ENCODE results near the gene OR11H7.
"Not testable (repeated sequence)": the region's sequence is repeated elsewhere in the genome, so short reads cannot be mapped to it uniquely, and the experiment has no call there.

OR11H7 gene

GRCh38 chr14:20228681-20229080 is at the start of gene OR11H7:
OR11H7 (plus strand) TSS chr14:20228981.
- no peak within 1 kb of the TSS for H3K27ac Mint-ChIP-seq (ENCODE audit: low read depth)
- ATAC-seq (replicated peaks; ENCODE audit: extremely low read depth, poor library complexity, severe bottlenecking): no peak

GRCh38 chr14:20179218-20179617 is 49.6 kb upstream of the OR11H7 start:
- no peaks in the 10 kb centered on the region for H3K36me3 Mint-ChIP-seq (ENCODE audit: insufficient read depth)
- peaks cover 21% of the 10 kb centered on the region for H3K27me3 Mint-ChIP-seq
- no peak overlapping the region for H3K27ac Mint-ChIP-seq (ENCODE audit: low read depth)
- ATAC-seq (replicated peaks; ENCODE audit: extremely low read depth, poor library complexity, severe bottlenecking) (no peak), DNase-seq (ENCODE audit: low spot score in 2 of 2) (no peak)
- peaks cover 6% of the 10 kb centered on the region for H3K4me1 Mint-ChIP-seq
- H3K9me3 Mint-ChIP-seq: no peaks in the 10 kb centered on the region
- no peak overlapping the region for H3K4me3 Mint-ChIP-seq

More at GRCh38 chr14:20228681-20229080, at the start of gene OR11H7:
- no peaks in the 10 kb centered on the region for H3K36me3 Mint-ChIP-seq (ENCODE audit: insufficient read depth)
- H3K4me1 Mint-ChIP-seq: no peaks in the 10 kb centered on the region
- no peak within 1 kb of the TSS for H3K4me3 Mint-ChIP-seq
- no peak for DNase-seq (ENCODE audit: low spot score in 2 of 2)
- peaks cover 8% of the 10 kb centered on the region for H3K9me3 Mint-ChIP-seq
- peaks cover 8% of the 10 kb centered on the region for H3K27me3 Mint-ChIP-seq

- ATAC-seq (replicated peaks; ENCODE audit: extremely low read depth, poor library complexity, severe bottlenecking) (no peak), DNase-seq (ENCODE audit: low spot score in 2 of 2) (no peak)
- H3K36me3 Mint-ChIP-seq (ENCODE audit: insufficient read depth): no peaks in the 10 kb centered on the region
- peaks cover 6% of the 10 kb centered on the region for H3K4me1 Mint-ChIP-seq
- no peaks in the 10 kb centered on the region for H3K9me3 Mint-ChIP-seq
- H3K27me3 Mint-ChIP-seq: peaks cover 21% of the 10 kb centered on the region
- H3K4me3 Mint-ChIP-seq: no peak overlapping the region
- no peak overlapping the region for H3K27ac Mint-ChIP-seq (ENCODE audit: low read depth)
Observed at GRCh38 chr14:20179880-20180279, 48.9 kb upstream of the OR11H7 start.

- H3K27ac Mint-ChIP-seq (ENCODE audit: low read depth): no peak overlapping the region
- no peaks in the 10 kb centered on the region for H3K36me3 Mint-ChIP-seq (ENCODE audit: insufficient read depth)
- peaks cover 6% of the 10 kb centered on the region for H3K4me1 Mint-ChIP-seq
- no peaks in the 10 kb centered on the region for H3K9me3 Mint-ChIP-seq
- no peak for DNase-seq (ENCODE audit: low spot score in 2 of 2)
- no peak overlapping the region for H3K4me3 Mint-ChIP-seq
- peaks cover 25% of the 10 kb centered on the region for H3K27me3 Mint-ChIP-seq
- no peak for ATAC-seq (replicated peaks; ENCODE audit: extremely low read depth, poor library complexity, severe bottlenecking)
Observed at GRCh38 chr14:20180486-20180885, 48.3 kb upstream of the OR11H7 start.

GRCh38 chr14:20184181-20184580 is 44.6 kb upstream of the OR11H7 start:
- Mint-ChIP-seq H3K9me3 (no peaks in the 10 kb centered on the region), H3K27me3 (peaks cover 35% of the 10 kb centered on the region), H3K27ac (ENCODE audit: low read depth) (no peak overlapping the region), H3K4me1 (peaks cover 6% of the 10 kb centered on the region), H3K36me3 (ENCODE audit: insufficient read depth) (no peaks in the 10 kb centered on the region), H3K4me3 (no peak overlapping the region)
- ATAC-seq (replicated peaks; ENCODE audit: extremely low read depth, poor library complexity, severe bottlenecking) (no peak), DNase-seq (ENCODE audit: low spot score in 2 of 2) (no peak)

GRCh38 chr14:20190596-20190995 is 38.2 kb upstream of the OR11H7 start, which contains the start of gene OR11G2:
OR11G2 (plus strand) TSS chr14:20190896; CDS start chr14:20197438, 6,542 bp downstream.
- Mint-ChIP-seq H3K4me3 (no peak within 1 kb of the TSS), H3K27me3 (peaks cover 31% of the 10 kb centered on the region), H3K36me3 (ENCODE audit: insufficient read depth) (no peaks in the 10 kb centered on the region), H3K9me3 (no peaks in the 10 kb centered on the region), H3K4me1 (no peaks in the 10 kb centered on the region), H3K27ac (ENCODE audit: low read depth) (no peak within 1 kb of the TSS)
- DNase-seq (ENCODE audit: low spot score in 2 of 2): no peak
- ATAC-seq (replicated peaks; ENCODE audit: extremely low read depth, poor library complexity, severe bottlenecking): no peak

- H3K9me3 Mint-ChIP-seq: no peaks in the 10 kb centered on the region
- ATAC-seq (replicated peaks; ENCODE audit: extremely low read depth, poor library complexity, severe bottlenecking) (no peak), DNase-seq (ENCODE audit: low spot score in 2 of 2) (no peak)
- no peak overlapping the region for H3K27ac Mint-ChIP-seq (ENCODE audit: low read depth)
- H3K27me3 Mint-ChIP-seq: peaks cover 23% of the 10 kb centered on the region
- no peaks in the 10 kb centered on the region for H3K36me3 Mint-ChIP-seq (ENCODE audit: insufficient read depth)
- no peak overlapping the region for H3K4me3 Mint-ChIP-seq
- no peaks in the 10 kb centered on the region for H3K4me1 Mint-ChIP-seq
Observed at GRCh38 chr14:20191396-20191795, 37.4 kb upstream of the OR11H7 start.

- H3K27ac Mint-ChIP-seq (ENCODE audit: low read depth): no peak overlapping the region
- peaks cover 29% of the 10 kb centered on the region for H3K27me3 Mint-ChIP-seq
- no peak for DNase-seq (ENCODE audit: low spot score in 2 of 2)
- no peak for ATAC-seq (replicated peaks; ENCODE audit: extremely low read depth, poor library complexity, severe bottlenecking)
- no peaks in the 10 kb centered on the region for H3K9me3 Mint-ChIP-seq
- H3K4me3 Mint-ChIP-seq: no peak overlapping the region
- no peaks in the 10 kb centered on the region for H3K36me3 Mint-ChIP-seq (ENCODE audit: insufficient read depth)
- no peaks in the 10 kb centered on the region for H3K4me1 Mint-ChIP-seq
Observed at GRCh38 chr14:20194101-20194500, 34.7 kb upstream of the OR11H7 start.

GRCh38 chr14:20195170-20195569 is 33.6 kb upstream of the OR11H7 start:
- not testable (repeated sequence) for H3K9me3 Mint-ChIP-seq; H3K27ac Mint-ChIP-seq (ENCODE audit: low read depth); ATAC-seq (replicated peaks; ENCODE audit: extremely low read depth, poor library complexity, severe bottlenecking); H3K4me1 Mint-ChIP-seq; H3K4me3 Mint-ChIP-seq; DNase-seq (ENCODE audit: low spot score in 2 of 2); H3K36me3 Mint-ChIP-seq (ENCODE audit: insufficient read depth)
- peaks cover 40% of the 10 kb centered on the region for H3K27me3 Mint-ChIP-seq

GRCh38 chr14:20195911-20196310 is 32.9 kb upstream of the OR11H7 start:
- Mint-ChIP-seq H3K27ac (ENCODE audit: low read depth) (no peak overlapping the region), H3K4me3 (no peak overlapping the region), H3K9me3 (no peaks in the 10 kb centered on the region), H3K4me1 (no peaks in the 10 kb centered on the region), H3K27me3 (peaks cover 40% of the 10 kb centered on the region), H3K36me3 (ENCODE audit: insufficient read depth) (no peaks in the 10 kb centered on the region)
- ATAC-seq (replicated peaks; ENCODE audit: extremely low read depth, poor library complexity, severe bottlenecking) (no peak), DNase-seq (ENCODE audit: low spot score in 2 of 2) (no peak)

GRCh38 chr14:20197459-20197858 is 31.3 kb upstream of the OR11H7 start:
- peaks cover 40% of the 10 kb centered on the region for H3K27me3 Mint-ChIP-seq
- no peak overlapping the region for H3K4me3 Mint-ChIP-seq
- ATAC-seq (replicated peaks; ENCODE audit: extremely low read depth, poor library complexity, severe bottlenecking) (no peak), DNase-seq (ENCODE audit: low spot score in 2 of 2) (no peak)
- no peaks in the 10 kb centered on the region for H3K4me1 Mint-ChIP-seq
- no peaks in the 10 kb centered on the region for H3K36me3 Mint-ChIP-seq (ENCODE audit: insufficient read depth)
- H3K27ac Mint-ChIP-seq (ENCODE audit: low read depth): no peak overlapping the region
- no peaks in the 10 kb centered on the region for H3K9me3 Mint-ChIP-seq

GRCh38 chr14:20198991-20199390 is 29.8 kb upstream of the OR11H7 start:
- ATAC-seq (replicated peaks; ENCODE audit: extremely low read depth, poor library complexity, severe bottlenecking): no peak
- Mint-ChIP-seq H3K27ac (ENCODE audit: low read depth) (no peak overlapping the region), H3K4me3 (no peak overlapping the region), H3K27me3 (peaks cover 45% of the 10 kb centered on the region), H3K4me1 (no peaks in the 10 kb centered on the region), H3K36me3 (ENCODE audit: insufficient read depth) (no peaks in the 10 kb centered on the region), H3K9me3 (no peaks in the 10 kb centered on the region)
- no peak for DNase-seq (ENCODE audit: low spot score in 2 of 2)

- ATAC-seq (replicated peaks; ENCODE audit: extremely low read depth, poor library complexity, severe bottlenecking) (no peak), DNase-seq (ENCODE audit: low spot score in 2 of 2) (no peak)
- H3K4me1 Mint-ChIP-seq: no peaks in the 10 kb centered on the region
- no peak overlapping the region for H3K4me3 Mint-ChIP-seq
- H3K27me3 Mint-ChIP-seq: peaks cover 28% of the 10 kb centered on the region
- H3K36me3 Mint-ChIP-seq (ENCODE audit: insufficient read depth): no peaks in the 10 kb centered on the region
- H3K27ac Mint-ChIP-seq (ENCODE audit: low read depth): no peak overlapping the region
- no peaks in the 10 kb centered on the region for H3K9me3 Mint-ChIP-seq
Observed at GRCh38 chr14:20204721-20205120, 24.1 kb upstream of the OR11H7 start.

- Mint-ChIP-seq H3K36me3 (ENCODE audit: insufficient read depth) (no peaks in the 10 kb centered on the region), H3K9me3 (peaks cover 5% of the 10 kb centered on the region), H3K4me1 (no peaks in the 10 kb centered on the region), H3K4me3 (no peak overlapping the region), H3K27me3 (peaks cover 19% of the 10 kb centered on the region), H3K27ac (ENCODE audit: low read depth) (no peak overlapping the region)
- ATAC-seq (replicated peaks; ENCODE audit: extremely low read depth, poor library complexity, severe bottlenecking) (no peak), DNase-seq (ENCODE audit: low spot score in 2 of 2) (no peak)
Observed at GRCh38 chr14:20209595-20209994, 19.2 kb upstream of the OR11H7 start.
